ENCODE measurements around the gene JAML. TPM values are rescaled to one million over a fixed set of nuclear protein-coding genes. Genes with fewer than 3 reads are reported as not detected.

JAML gene
- total and polyA plus RNA-seq, 9 of the 15 experiments (the other 6 are each of a cell fraction or from before 2014, with no cell fraction given) = 0.05 to 0.32 (median 0.22) TPM; not detected in 4

GRCh38 chr11:118212781-118213191 is 12.0 kb downstream of the JAML start (continued):
- TF ChIP-seq ZBTB40 (IDR thresholded peaks at IDR 0.05) (0 out of 2 replicates have a peak, but pooled peaks have one; percentile 31), ZBTB40 (CRISPR knock-in tag; IDR thresholded peaks at IDR 0.05) (no peak), ELF4 (CRISPR knock-in tag; IDR thresholded peaks at IDR 0.05) (no peak), SMARCC2 (IDR thresholded peaks at IDR 0.05; ENCODE audit: low read depth) (no peak), MEF2A (IDR thresholded peaks at IDR 0.05; ENCODE audit: control insufficient read depth, low read depth, low read length) (no peak), ELK1 (CRISPR knock-in tag; IDR thresholded peaks at IDR 0.05) (no peak)
